B cell (primary cell): Measurements from ENCODE around the gene WNT1. TPM values are rescaled to one million over a fixed set of nuclear protein-coding genes. Genes with fewer than 3 reads are reported as not detected.

ENCODE experiments used
- ATAC-seq: fragments of 200-7000 bp; cut with Tn5 transposase; one replicate; pipeline ENCODE4 v1.10.0; 2021; ENCODE audit warnings: low read depth, mild to moderate bottlenecking, moderate number of reproducible peaks, moderate library complexity
- CTCF ChIA-PET: fragments of 350-600 bp; sonication (Branson Sonifier 250); formaldehyde crosslinking; loops from one replicate; lab custom pipeline; 2021; ENCODE audit warnings: antibody characterized with exemption, inconsistent platforms; lab: Charles Lee
- POLR2A ChIA-PET: fragments of 350-600 bp; sonication (Branson Sonifier 250); formaldehyde crosslinking; loops from one replicate; lab custom pipeline; 2021; ENCODE audit warnings: antibody characterized with exemption; lab: Charles Lee
- DNase-seq: peaks from one replicate; pipeline ENCODE4 v3.0.0; 2013
- H2AFZ ChIP-seq: 2 replicates; pipeline ENCODE4 v1.6.1; 2012; ENCODE audit warnings: mild to moderate bottlenecking, low read depth, low read length; ENCODE audit not compliant: insufficient read depth, poor library complexity, severe bottlenecking
- H3K27ac ChIP-seq, 2 donors: 1 replicate in 1 of 2; 2 replicates in 1 of 2; pipeline ENCODE4 v1.5.1; 2012 to 2013; ENCODE audit warnings: low read length in 2 of 2, mild to moderate bottlenecking in 2 of 2, moderate library complexity in 1 of 2
- H3K27me3 ChIP-seq, 4 experiments: fragments of 200-600 bp in 1 of 4; sonication (generic) in 1 of 4; replicated peaks in 1 of 4; 1 replicate in 2 of 4; 2 replicates in 2 of 4; pipeline versions ENCODE4 v1.6.1 to v1.7.0; 2013 to 2016; ENCODE audit warnings: low read length in 3 of 4, mild to moderate bottlenecking in 2 of 4, mixed read lengths in 1 of 4, moderate library complexity in 1 of 4; ENCODE audit not compliant: insufficient read depth in 4 of 4, control insufficient read depth in 3 of 4; ENCODE audit errors: control extremely low read depth in 1 of 4
- H3K36me3 ChIP-seq, 2 experiments: replicated peaks in 1 of 2; 1 replicate in 1 of 2; 2 replicates in 1 of 2; pipeline versions ENCODE4 v1.6.1 to v1.7.1; 2013; ENCODE audit warnings: low read length in 1 of 2; ENCODE audit not compliant: insufficient read depth in 2 of 2, control insufficient read depth in 1 of 2; ENCODE audit errors: control extremely low read depth in 1 of 2, extremely low read depth in 1 of 2
- H3K4me1 ChIP-seq, 2 donors: fragments of 200-600 bp in 1 of 2; sonication (generic) in 1 of 2; 1 replicate in 1 of 2; 2 replicates in 1 of 2; pipeline versions ENCODE4 v1.5.1 to v1.6.1; 2013 to 2017; ENCODE audit warnings: low read length in 2 of 2; ENCODE audit not compliant: control insufficient read depth in 2 of 2, insufficient read depth in 2 of 2
- H3K4me2 ChIP-seq: replicated peaks from 2 replicates; pipeline ENCODE3; 2012; ENCODE audit warnings: mild to moderate bottlenecking, low read depth, low read length; ENCODE audit not compliant: poor library complexity, severe bottlenecking
- H3K4me3 ChIP-seq, 5 experiments: fragments of 200-600 bp in 1 of 5; sonication (generic) in 1 of 5; 1 replicate in 3 of 5; 2 replicates in 2 of 5; pipeline versions ENCODE4 v1.5.1 to v1.7.0; 2011 to 2016; ENCODE audit warnings: low read length in 4 of 5, mild to moderate bottlenecking in 4 of 5, low read depth in 2 of 5, control low read depth in 1 of 5, moderate library complexity in 1 of 5; ENCODE audit not compliant: insufficient read depth in 1 of 5; ENCODE audit errors: control extremely low read depth in 1 of 5, extremely low read depth in 1 of 5
- H3K79me2 ChIP-seq: fragments of 200-600 bp; sonication (generic); one replicate; pipeline ENCODE4 v1.6.0; 2016; ENCODE audit warnings: low read length; ENCODE audit not compliant: control insufficient read depth, insufficient read depth
- H3K9ac ChIP-seq: fragments of 200-600 bp; sonication (generic); 2 replicates; pipeline ENCODE4 v1.6.1; 2017; ENCODE audit warnings: mild to moderate bottlenecking, low read length, moderate library complexity
- H3K9me3 ChIP-seq, 3 donors: one replicate each; pipeline versions ENCODE4 v1.6.1 to v1.7.1; 2013; ENCODE audit warnings: low read length in 2 of 3; ENCODE audit not compliant: control insufficient read depth in 2 of 3, insufficient read depth in 1 of 3; ENCODE audit errors: control extremely low read depth in 1 of 3
- H4K20me1 ChIP-seq: 2 replicates; pipeline ENCODE4 v1.6.0; 2012; ENCODE audit warnings: mild to moderate bottlenecking, low read length; ENCODE audit not compliant: insufficient read depth, control insufficient read depth, poor library complexity, severe bottlenecking
- H3K27ac Mint-ChIP-seq: one replicate; pipeline ENCODE4 v1.8.0; 2021; ENCODE audit warnings: mixed read lengths
- H3K27me3 Mint-ChIP-seq: one replicate; pipeline ENCODE4 v1.8.0; 2021; ENCODE audit warnings: mixed read lengths
- H3K4me1 Mint-ChIP-seq: one replicate; pipeline ENCODE4 v1.8.0; 2021; ENCODE audit warnings: mixed read lengths
- H3K4me3 Mint-ChIP-seq: one replicate; pipeline ENCODE4 v1.8.0; 2021; ENCODE audit warnings: mixed read lengths
- H3K9me3 Mint-ChIP-seq: one replicate; pipeline ENCODE4 v1.8.0; 2022; ENCODE audit warnings: mixed read lengths; ENCODE audit not compliant: insufficient read depth
- EZH2 ChIP-seq: IDR thresholded peaks from 2 replicates; pipeline ENCODE4 v1.6.1; 2012; ENCODE audit warnings: borderline replicate concordance, low read depth, mild to moderate bottlenecking, moderate library complexity, low read length; ENCODE audit not compliant: insufficient read depth, poor library complexity, severe bottlenecking
- WGBS: methylation state at CpG from one replicate; pipeline ENCODE4 v1.1.5; 2013; ENCODE audit warnings: missing lambda C conversion rate; ENCODE audit not compliant: insufficient coverage; 5-methylcytosine and 5-hydroxymethylcytosine counted together
- intact Hi-C: fragments of 100-400 bp; cut with micrococcal nuclease; formaldehyde crosslinking; loops from one replicate; pipeline ENCODE4 v1.10.0; 2022
- polyA plus RNA-seq: library from polyadenylated mRNA; depleted of rRNA; stranded (reverse); fragments of >200 nt; gene quantifications from 2 replicates; pipeline ENCODE4 v1.2.3, GENCODE V29; 2012
- total RNA-seq, 2 donors: library from RNA; stranded (reverse); fragments of 120-200 nt in 1 of 2; gene quantifications; 1 replicate in 1 of 2; 2 replicates in 1 of 2; pipeline versions ENCODE4 v1.2.3 to v1.2.4, GENCODE V29; 2013 to 2022
- TF ChIP-seq, protein P1 (sequence below): fragments of 200-600 bp; IDR thresholded peaks from one replicate; pipeline ENCODE4 v1.8.0; 2022; ENCODE audit warnings: antibody characterized with exemption, mild to moderate bottlenecking

The WNT1 gene
- total and polyA plus RNA-seq, 2 donors (not counting 1 experiment from before 2014, with no cell fraction given) = 0.55 TPM; not detected in 1

GRCh38 chr12:48994224-48995085 lies 16.3 kb downstream of the WNT1 start:
- H3K4me3 Mint-ChIP-seq = no peak overlapping the region

More at GRCh38 chr12:48994224-48995085, 16.3 kb downstream of the WNT1 start:
- Mint-ChIP-seq H3K27ac (no peak overlapping the region), H3K9me3 (no peaks in the 10 kb centered on the region), H3K4me1 (peaks cover 32% of the 10 kb centered on the region), H3K27me3 (peaks cover 34% of the 10 kb centered on the region)
- Histone ChIP-seq H3K4me1 (peaks cover 29 to 36% of the 10 kb centered on the region in 2 donors), H3K9ac (no peak overlapping the region), H3K36me3 (no peaks in the 10 kb centered on the region), H3K27me3 (peaks cover 0 to 67% (median 30%) of the 10 kb centered on the region in 4 experiments), H3K27ac (no peak overlapping the region), H2AFZ (no peak overlapping the region), H3K9me3 (peaks cover 0 to 4% (median 0%) of the 10 kb centered on the region in 3 donors), H4K20me1 (no peaks in the 10 kb centered on the region), H3K4me2 (peak overlapping the region; percentile 60), H3K4me3 (no peak overlapping the region), H3K79me2 (no peaks in the 10 kb centered on the region)
- 52% methylated on average over 8 of the region's 32 CpGs for WGBS
- ATAC-seq (no peak), DNase-seq (no peak)
- no peak for TF ChIP-seq EZH2
- TF ChIP-seq, protein P1, sequence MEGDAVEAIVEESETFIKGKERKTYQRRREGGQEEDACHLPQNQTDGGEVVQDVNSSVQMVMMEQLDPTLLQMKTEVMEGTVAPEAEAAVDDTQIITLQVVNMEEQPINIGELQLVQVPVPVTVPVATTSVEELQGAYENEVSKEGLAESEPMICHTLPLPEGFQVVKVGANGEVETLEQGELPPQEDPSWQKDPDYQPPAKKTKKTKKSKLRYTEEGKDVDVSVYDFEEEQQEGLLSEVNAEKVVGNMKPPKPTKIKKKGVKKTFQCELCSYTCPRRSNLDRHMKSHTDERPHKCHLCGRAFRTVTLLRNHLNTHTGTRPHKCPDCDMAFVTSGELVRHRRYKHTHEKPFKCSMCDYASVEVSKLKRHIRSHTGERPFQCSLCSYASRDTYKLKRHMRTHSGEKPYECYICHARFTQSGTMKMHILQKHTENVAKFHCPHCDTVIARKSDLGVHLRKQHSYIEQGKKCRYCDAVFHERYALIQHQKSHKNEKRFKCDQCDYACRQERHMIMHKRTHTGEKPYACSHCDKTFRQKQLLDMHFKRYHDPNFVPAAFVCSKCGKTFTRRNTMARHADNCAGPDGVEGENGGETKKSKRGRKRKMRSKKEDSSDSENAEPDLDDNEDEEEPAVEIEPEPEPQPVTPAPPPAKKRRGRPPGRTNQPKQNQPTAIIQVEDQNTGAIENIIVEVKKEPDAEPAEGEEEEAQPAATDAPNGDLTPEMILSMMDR = no peak
- CTCF ChIA-PET = interaction anchor here (0.9 to 6.7 kb wide), 13 partner anchors 11 to 166 kb away, joined by 3 to 61 read pairs (median 3); partner anchors contain the start of genes ARF3, DDX23, FKBP11 and PRKAG1
- intact Hi-C loops = loop anchor here (2.0 to 5.0 kb wide), 4 partner anchors 14 to 748 kb away; partner anchors contain the start of genes DDX23 and TMBIM6
- POLR2A ChIA-PET = interaction anchor here (0.6 kb wide), 1 partner anchor 25 kb away, joined by 4 read pairs; no protein-coding TSS in a partner anchor
